ENCODE results near the gene PCNX4.

DNA sequence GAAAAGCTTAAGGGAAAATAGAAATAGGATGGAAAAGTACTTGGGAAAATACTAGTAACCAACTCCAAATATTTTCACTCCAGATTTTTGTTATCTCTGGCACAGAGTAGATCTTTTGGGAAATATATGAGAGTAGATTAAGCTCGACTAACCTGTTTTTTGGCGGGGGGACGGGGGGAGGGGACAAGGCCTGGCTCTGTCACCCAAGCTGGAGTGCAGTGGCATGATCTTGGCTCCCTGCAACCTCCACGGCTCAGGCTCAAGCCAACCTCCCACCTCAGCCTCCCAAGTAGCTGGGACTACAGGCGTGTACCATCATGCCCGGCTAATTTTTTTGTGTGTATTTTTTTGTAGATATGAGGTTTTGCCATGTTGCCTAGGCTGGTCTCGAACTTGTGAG lies 68.7 kb downstream of the PCNX4 start:
- TF ChIP-seq, protein P1, sequence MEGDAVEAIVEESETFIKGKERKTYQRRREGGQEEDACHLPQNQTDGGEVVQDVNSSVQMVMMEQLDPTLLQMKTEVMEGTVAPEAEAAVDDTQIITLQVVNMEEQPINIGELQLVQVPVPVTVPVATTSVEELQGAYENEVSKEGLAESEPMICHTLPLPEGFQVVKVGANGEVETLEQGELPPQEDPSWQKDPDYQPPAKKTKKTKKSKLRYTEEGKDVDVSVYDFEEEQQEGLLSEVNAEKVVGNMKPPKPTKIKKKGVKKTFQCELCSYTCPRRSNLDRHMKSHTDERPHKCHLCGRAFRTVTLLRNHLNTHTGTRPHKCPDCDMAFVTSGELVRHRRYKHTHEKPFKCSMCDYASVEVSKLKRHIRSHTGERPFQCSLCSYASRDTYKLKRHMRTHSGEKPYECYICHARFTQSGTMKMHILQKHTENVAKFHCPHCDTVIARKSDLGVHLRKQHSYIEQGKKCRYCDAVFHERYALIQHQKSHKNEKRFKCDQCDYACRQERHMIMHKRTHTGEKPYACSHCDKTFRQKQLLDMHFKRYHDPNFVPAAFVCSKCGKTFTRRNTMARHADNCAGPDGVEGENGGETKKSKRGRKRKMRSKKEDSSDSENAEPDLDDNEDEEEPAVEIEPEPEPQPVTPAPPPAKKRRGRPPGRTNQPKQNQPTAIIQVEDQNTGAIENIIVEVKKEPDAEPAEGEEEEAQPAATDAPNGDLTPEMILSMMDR (IDR thresholded peaks at IDR 0.05; ENCODE audit: low read length), result no peak
- TF ChIP-seq EZH2phosphoT487 (IDR thresholded peaks at IDR 0.05; ENCODE audit: low read length) (no peak), EZH2 (optimal IDR thresholded peaks at IDR 0.05; ENCODE audit: low read depth, low read length) (no peak)
